Measurements from ENCODE around the gene ZC3H13.

ZC3H13 gene

DNA sequence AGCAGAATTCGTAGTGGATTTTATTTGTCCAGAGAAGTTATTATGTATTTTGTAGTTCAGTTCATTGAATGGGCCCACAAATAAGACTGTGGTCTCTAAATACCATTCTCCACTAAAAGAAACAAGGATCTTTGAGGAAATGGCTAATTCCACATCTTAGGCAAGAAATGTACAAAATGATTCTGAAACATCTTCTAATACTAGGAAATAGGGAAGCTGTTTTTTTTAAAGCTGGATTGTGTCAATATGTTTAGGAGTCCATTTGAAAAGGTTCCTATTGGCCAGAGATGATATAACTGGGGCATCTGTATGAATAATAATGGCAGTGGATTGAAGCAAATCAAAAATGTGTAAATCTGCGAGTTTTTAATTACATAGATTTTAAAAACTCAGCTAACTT is 112.5 kb downstream of the ZC3H13 start:
- H3K4me3 ChIP-seq (ENCODE audit: low read length): no peak overlapping the region

DNA sequence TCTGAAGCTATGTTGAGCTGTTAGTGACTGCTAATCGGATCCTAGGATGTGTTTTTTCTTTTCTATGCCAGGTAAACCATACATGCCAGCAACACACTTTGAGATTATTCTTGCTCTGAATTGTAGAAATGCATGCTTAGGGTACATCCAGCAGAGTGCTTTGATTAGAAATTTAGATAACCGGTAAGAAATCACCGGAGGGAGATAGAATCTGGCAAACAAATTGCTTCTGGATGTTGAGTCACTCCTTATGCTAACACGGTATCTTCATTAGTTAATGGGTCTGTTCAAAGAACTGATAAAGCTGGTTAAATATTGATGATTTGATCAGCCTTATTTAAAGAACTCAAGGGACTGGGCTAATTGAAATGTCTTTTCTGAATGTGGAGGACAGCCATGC is 115.9 kb downstream of the ZC3H13 start:
- Histone ChIP-seq H3K4me1 (ENCODE audit: low read length) (no peaks in the 10 kb centered on the region), H3K27ac (ENCODE audit: low read length) (no peak overlapping the region), H3K27me3 (replicated peaks; ENCODE audit: insufficient read depth, low read length) (no peaks in the 10 kb centered on the region), H3K36me3 (replicated peaks; ENCODE audit: insufficient read depth, low read length) (no peaks in the 10 kb centered on the region), H3K79me2 (ENCODE audit: low read length) (no peaks in the 10 kb centered on the region), H3K4me2 (ENCODE audit: low read depth, low read length) (no peak overlapping the region), H3K9me3 (replicated peaks; ENCODE audit: insufficient read depth, low read length) (no peaks in the 10 kb centered on the region), H3F3A (ENCODE audit: insufficient read depth, low read length) (no peaks in the 10 kb centered on the region), H2AFZ (ENCODE audit: low read length) (no peak overlapping the region), H3K9me2 (replicated peaks; ENCODE audit: insufficient read depth, low read length) (no peaks in the 10 kb centered on the region), H3K4me3 (ENCODE audit: low read length) (no peak overlapping the region), H3K9ac (ENCODE audit: low read length) (no peak overlapping the region), H4K20me1 (ENCODE audit: insufficient read depth, low read length) (no peaks in the 10 kb centered on the region)
- TF ChIP-seq, protein P1, sequence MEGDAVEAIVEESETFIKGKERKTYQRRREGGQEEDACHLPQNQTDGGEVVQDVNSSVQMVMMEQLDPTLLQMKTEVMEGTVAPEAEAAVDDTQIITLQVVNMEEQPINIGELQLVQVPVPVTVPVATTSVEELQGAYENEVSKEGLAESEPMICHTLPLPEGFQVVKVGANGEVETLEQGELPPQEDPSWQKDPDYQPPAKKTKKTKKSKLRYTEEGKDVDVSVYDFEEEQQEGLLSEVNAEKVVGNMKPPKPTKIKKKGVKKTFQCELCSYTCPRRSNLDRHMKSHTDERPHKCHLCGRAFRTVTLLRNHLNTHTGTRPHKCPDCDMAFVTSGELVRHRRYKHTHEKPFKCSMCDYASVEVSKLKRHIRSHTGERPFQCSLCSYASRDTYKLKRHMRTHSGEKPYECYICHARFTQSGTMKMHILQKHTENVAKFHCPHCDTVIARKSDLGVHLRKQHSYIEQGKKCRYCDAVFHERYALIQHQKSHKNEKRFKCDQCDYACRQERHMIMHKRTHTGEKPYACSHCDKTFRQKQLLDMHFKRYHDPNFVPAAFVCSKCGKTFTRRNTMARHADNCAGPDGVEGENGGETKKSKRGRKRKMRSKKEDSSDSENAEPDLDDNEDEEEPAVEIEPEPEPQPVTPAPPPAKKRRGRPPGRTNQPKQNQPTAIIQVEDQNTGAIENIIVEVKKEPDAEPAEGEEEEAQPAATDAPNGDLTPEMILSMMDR (IDR thresholded peaks at IDR 0.05; ENCODE audit: low read length): no peak
- TF ChIP-seq EZH2 (optimal IDR thresholded peaks at IDR 0.05; ENCODE audit: low read depth, low read length) (no peak), EZH2phosphoT487 (IDR thresholded peaks at IDR 0.05; ENCODE audit: low read length) (no peak)
- no peak for DNase-seq

More for the DNA sequence above, 112.5 kb downstream of the ZC3H13 start:
- H3K9ac ChIP-seq (ENCODE audit: low read length): no peak overlapping the region
- H3K36me3 ChIP-seq (replicated peaks; ENCODE audit: insufficient read depth, low read length): no peaks in the 10 kb centered on the region
- H3K4me2 ChIP-seq (ENCODE audit: low read depth, low read length): no peak overlapping the region
- DNase-seq: no peak
- H4K20me1 ChIP-seq (ENCODE audit: insufficient read depth, low read length): no peaks in the 10 kb centered on the region
- no peaks in the 10 kb centered on the region for H3F3A ChIP-seq (ENCODE audit: insufficient read depth, low read length)
- no peaks in the 10 kb centered on the region for H3K27me3 ChIP-seq (replicated peaks; ENCODE audit: insufficient read depth, low read length)
- H3K27ac ChIP-seq (ENCODE audit: low read length): no peak overlapping the region
- no peaks in the 10 kb centered on the region for H3K9me3 ChIP-seq (replicated peaks; ENCODE audit: insufficient read depth, low read length)
- H3K4me1 ChIP-seq (ENCODE audit: low read length): no peaks in the 10 kb centered on the region
- TF ChIP-seq, protein P1 (IDR thresholded peaks at IDR 0.05; ENCODE audit: low read length): no peak
- TF ChIP-seq EZH2phosphoT487 (IDR thresholded peaks at IDR 0.05; ENCODE audit: low read length) (no peak), EZH2 (optimal IDR thresholded peaks at IDR 0.05; ENCODE audit: low read depth, low read length) (no peak)
- no peak overlapping the region for H2AFZ ChIP-seq (ENCODE audit: low read length)
- H3K9me2 ChIP-seq (replicated peaks; ENCODE audit: insufficient read depth, low read length): no peaks in the 10 kb centered on the region
- no peaks in the 10 kb centered on the region for H3K79me2 ChIP-seq (ENCODE audit: low read length)

DNA sequence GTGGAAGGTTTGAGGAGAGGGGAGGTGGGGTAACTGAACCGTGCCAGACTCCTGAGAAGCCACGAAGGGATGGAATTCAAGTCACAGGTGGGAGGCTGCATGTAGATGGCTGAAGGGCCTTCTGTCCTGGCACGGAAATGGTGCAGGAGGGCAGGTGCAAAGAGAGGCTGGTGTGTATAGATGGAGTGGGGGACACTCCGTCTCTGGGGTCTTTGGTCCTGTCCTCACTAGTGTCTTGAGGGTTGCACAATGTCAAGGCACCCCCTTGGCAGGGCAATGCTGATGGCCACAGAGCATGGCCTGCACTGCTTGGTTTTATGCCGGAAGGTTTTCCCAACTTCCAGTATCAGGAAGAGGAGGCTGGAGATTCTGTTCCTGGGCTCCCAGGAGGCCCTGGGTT is 118.3 kb downstream of the ZC3H13 start:
- no peak for DNase-seq

More for the DNA sequence above, 118.3 kb downstream of the ZC3H13 start:
- no peaks in the 10 kb centered on the region for H3K9me2 ChIP-seq (replicated peaks; ENCODE audit: insufficient read depth, low read length)
- H3K4me1 ChIP-seq (ENCODE audit: low read length): no peaks in the 10 kb centered on the region
- H3K79me2 ChIP-seq (ENCODE audit: low read length): no peaks in the 10 kb centered on the region
- H3K27me3 ChIP-seq (replicated peaks; ENCODE audit: insufficient read depth, low read length): no peaks in the 10 kb centered on the region
- H3K9me3 ChIP-seq (replicated peaks; ENCODE audit: insufficient read depth, low read length): no peaks in the 10 kb centered on the region
- no peak overlapping the region for H3K9ac ChIP-seq (ENCODE audit: low read length)
- TF ChIP-seq EZH2 (optimal IDR thresholded peaks at IDR 0.05; ENCODE audit: low read depth, low read length) (no peak), EZH2phosphoT487 (IDR thresholded peaks at IDR 0.05; ENCODE audit: low read length) (no peak)
- TF ChIP-seq, protein P1 (IDR thresholded peaks at IDR 0.05; ENCODE audit: low read length): no peak
- no peak overlapping the region for H3K4me2 ChIP-seq (ENCODE audit: low read depth, low read length)
- H3F3A ChIP-seq (ENCODE audit: insufficient read depth, low read length): no peaks in the 10 kb centered on the region
- no peak overlapping the region for H3K4me3 ChIP-seq (ENCODE audit: low read length)
- no peak overlapping the region for H2AFZ ChIP-seq (ENCODE audit: low read length)
- H3K27ac ChIP-seq (ENCODE audit: low read length): no peak overlapping the region
- H3K36me3 ChIP-seq (replicated peaks; ENCODE audit: insufficient read depth, low read length): no peaks in the 10 kb centered on the region
- H4K20me1 ChIP-seq (ENCODE audit: insufficient read depth, low read length): no peaks in the 10 kb centered on the region
